Gastroesophageal sphincter (tissue), 4 donors: ENCODE measurements around the gene DMBX1. TPM values are rescaled to one million over a fixed set of nuclear protein-coding genes. Genes with fewer than 3 reads are reported as not detected.

Experiments used
- ATAC-seq: fragments of 150-250 bp; one replicate; pipeline ENCODE4 v1.9.1; 2016; ENCODE audit warnings: mild to moderate bottlenecking, moderate library complexity
- H3K27ac ChIP-seq, 4 donors: fragments of 200-600 bp; sonication (generic) in 3 of 4; 1 replicate in 3 of 4; 2 replicates in 1 of 4; pipeline ENCODE4 v1.5.1; 2016 to 2019
- H3K27me3 ChIP-seq: fragments of 200-600 bp; sonication (generic); one replicate; pipeline ENCODE4 v1.5.1; 2019
- H3K36me3 ChIP-seq, 2 donors: fragments of 200-600 bp; sonication (generic); one replicate each; pipeline ENCODE4 v1.5.1; 2019; ENCODE audit warnings: control low read depth in 1 of 2
- H3K4me1 ChIP-seq, 3 donors: fragments of 200-600 bp; sonication (generic); 1 replicate in 2 of 3; 2 replicates in 1 of 3; pipeline ENCODE4 v1.5.1; 2016 to 2019; ENCODE audit warnings: control low read depth in 2 of 3
- H3K4me3 ChIP-seq, 2 donors: fragments of 200-600 bp; sonication (generic); one replicate each; pipeline ENCODE4 v1.5.1; 2019; ENCODE audit warnings: mild to moderate bottlenecking in 1 of 2, moderate library complexity in 1 of 2
- H3K9me3 ChIP-seq, 3 donors: fragments of 200-600 bp; sonication (generic); one replicate each; pipeline ENCODE4 v1.5.1; 2017 to 2019; ENCODE audit warnings: control low read depth in 2 of 3
- EP300 ChIP-seq: sonication (generic); formaldehyde crosslinking; IDR thresholded peaks from one replicate; pipeline ENCODE4 v1.6.1; 2017; ENCODE audit warnings: antibody characterized with exemption, mild to moderate bottlenecking
- POLR2A ChIP-seq, 2 donors: fragments of 450-650 bp; IDR thresholded peaks; one replicate each; pipeline ENCODE4 v1.6.1; 2017; ENCODE audit warnings: antibody characterized with exemption in 2 of 2, mild to moderate bottlenecking in 2 of 2, moderate library complexity in 1 of 2
- POLR2AphosphoS5 ChIP-seq: sonication (generic); formaldehyde crosslinking; IDR thresholded peaks from one replicate; pipeline ENCODE4 v1.6.1; 2017; ENCODE audit warnings: antibody characterized with exemption
- WGBS, 2 donors: methylation state at CpG; one replicate each; pipeline ENCODE4 v1.1.5; 2018; ENCODE audit warnings: low coverage in 1 of 2; 5-methylcytosine and 5-hydroxymethylcytosine counted together
- total RNA-seq, 4 donors: library from RNA; depleted of rRNA; stranded (reverse); fragments of >200 nt; gene quantifications; one replicate each; pipeline ENCODE4 v1.1.0, GENCODE V29; 2016
- TF ChIP-seq, protein P1 (sequence below), 4 experiments: fragments of 200-600 bp in 2 of 4; fragments of 450-650 bp in 2 of 4; sonication (generic) in 1 of 4; IDR thresholded peaks; one replicate each; pipeline ENCODE4 v1.5.1; 2017 to 2019; ENCODE audit warnings: antibody characterized with exemption in 4 of 4, mild to moderate bottlenecking in 2 of 4, moderate library complexity in 2 of 4

The DMBX1 gene
- total RNA-seq, 4 donors from 2014 or later: not detected

DNA sequence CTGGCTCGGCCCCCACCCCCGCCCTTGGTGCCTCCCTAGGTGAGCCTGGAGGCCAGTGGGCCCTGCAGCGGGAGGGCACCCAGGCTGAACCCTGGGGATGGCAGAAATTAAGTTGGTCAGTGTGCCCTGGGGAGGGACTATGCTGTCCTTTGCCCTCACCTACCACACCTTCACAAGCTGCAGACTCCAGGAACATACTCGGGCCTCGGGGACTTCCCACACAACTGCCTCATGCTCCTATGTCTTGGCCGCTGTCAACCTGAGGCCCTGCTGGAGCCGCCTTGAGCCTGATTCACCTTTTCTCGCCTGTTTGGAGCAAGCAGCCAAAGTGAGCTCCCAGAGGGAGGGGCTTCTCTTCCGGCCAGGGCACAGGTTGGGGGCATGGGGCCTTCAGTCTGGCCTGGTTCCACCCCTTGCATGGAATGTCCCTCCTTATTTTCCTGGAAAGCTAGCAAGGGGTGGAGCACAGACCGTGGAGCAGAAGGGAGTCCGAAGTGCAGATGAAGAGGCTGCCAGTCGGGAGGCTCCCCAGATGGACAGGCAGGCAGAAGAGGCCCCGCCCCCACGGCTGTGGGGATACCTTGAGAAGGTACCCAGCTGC lies 37.2 kb downstream of the DMBX1 start:
- H3K36me3 ChIP-seq: no peaks in the 10 kb centered on the region
- TF ChIP-seq EP300: no peak
- no peak for TF ChIP-seq POLR2A (IDR thresholded peaks at IDR 0.05)
- TF ChIP-seq, protein P1, sequence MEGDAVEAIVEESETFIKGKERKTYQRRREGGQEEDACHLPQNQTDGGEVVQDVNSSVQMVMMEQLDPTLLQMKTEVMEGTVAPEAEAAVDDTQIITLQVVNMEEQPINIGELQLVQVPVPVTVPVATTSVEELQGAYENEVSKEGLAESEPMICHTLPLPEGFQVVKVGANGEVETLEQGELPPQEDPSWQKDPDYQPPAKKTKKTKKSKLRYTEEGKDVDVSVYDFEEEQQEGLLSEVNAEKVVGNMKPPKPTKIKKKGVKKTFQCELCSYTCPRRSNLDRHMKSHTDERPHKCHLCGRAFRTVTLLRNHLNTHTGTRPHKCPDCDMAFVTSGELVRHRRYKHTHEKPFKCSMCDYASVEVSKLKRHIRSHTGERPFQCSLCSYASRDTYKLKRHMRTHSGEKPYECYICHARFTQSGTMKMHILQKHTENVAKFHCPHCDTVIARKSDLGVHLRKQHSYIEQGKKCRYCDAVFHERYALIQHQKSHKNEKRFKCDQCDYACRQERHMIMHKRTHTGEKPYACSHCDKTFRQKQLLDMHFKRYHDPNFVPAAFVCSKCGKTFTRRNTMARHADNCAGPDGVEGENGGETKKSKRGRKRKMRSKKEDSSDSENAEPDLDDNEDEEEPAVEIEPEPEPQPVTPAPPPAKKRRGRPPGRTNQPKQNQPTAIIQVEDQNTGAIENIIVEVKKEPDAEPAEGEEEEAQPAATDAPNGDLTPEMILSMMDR (IDR thresholded peaks at IDR 0.05): no peak
- TF ChIP-seq POLR2AphosphoS5: no peak
- peaks cover 51% of the 10 kb centered on the region for H3K27me3 ChIP-seq
- no peak for ATAC-seq
- no peak overlapping the region for H3K27ac ChIP-seq
- H3K4me3 ChIP-seq: no peak overlapping the region
- H3K4me1 ChIP-seq: peaks cover 0 to 10% (median 5%) of the 10 kb centered on the region in 3 donors
- WGBS, 2 donors: 88% methylated on average over 3 of the region's 14 CpGs; no CpG with 5 or more reads in 1 of the 2 donors
- H3K9me3 ChIP-seq: no peaks in the 10 kb centered on the region

DNA sequence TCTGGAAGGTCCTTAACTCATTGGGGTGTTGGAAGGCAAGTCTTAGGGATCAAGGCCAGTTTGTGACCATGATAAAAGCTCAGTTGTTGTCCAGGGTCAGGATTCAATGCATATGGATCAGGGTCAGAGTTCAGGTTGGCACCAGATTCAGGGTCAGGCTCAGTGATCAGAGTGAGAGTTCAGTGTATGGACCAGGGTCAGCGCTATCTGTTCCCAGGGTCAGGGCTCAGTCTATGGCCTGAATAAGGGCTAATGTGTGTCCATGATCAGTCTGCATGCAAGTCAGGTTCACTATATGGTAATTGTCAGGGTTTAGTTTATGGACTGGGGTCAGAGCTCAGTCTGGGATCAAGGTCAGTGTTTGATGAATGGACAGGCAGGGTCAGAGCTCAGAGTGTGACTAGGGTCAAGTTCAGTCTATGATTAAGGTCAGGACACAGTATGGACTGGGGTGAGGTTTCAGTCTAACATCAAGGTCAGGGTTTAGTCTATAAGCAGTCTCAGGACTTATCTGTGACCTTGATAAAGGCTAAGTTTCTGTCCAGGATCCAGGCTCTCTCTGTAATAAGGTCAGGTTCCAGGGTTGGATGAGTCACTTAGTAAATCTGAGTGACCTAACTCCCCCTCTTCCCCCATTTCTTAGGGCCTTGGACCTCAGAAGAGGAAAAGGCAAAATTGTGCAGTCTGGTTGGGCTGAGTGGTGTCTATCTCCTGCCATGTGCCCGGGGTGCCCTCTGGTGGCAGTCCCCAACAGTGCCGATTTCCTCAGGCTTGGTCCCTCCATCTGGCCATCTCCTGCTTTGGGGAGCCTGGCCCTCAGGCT lies 38.0 kb downstream of the DMBX1 start:
- TF ChIP-seq, protein P1 (IDR thresholded peaks at IDR 0.05): peak in 3 of 4 experiments; percentile 86 to 98 (median 90)
- no peak for TF ChIP-seq POLR2AphosphoS5
- TF ChIP-seq EP300: no peak
- no peak for TF ChIP-seq POLR2A (IDR thresholded peaks at IDR 0.05)
- peak; percentile 82 for ATAC-seq
- Histone ChIP-seq H3K27me3 (peaks cover 51% of the 10 kb centered on the region), H3K36me3 (no peaks in the 10 kb centered on the region), H3K27ac (no peak overlapping the region), H3K4me1 (peaks cover 0 to 8% (median under 1%) of the 10 kb centered on the region in 3 donors), H3K9me3 (no peaks in the 10 kb centered on the region), H3K4me3 (no peak overlapping the region)
- 0% methylated on average over 2 of the region's 3 CpGs; no CpG with 5 or more reads in 1 of the 2 donors for WGBS, 2 donors

DNA sequence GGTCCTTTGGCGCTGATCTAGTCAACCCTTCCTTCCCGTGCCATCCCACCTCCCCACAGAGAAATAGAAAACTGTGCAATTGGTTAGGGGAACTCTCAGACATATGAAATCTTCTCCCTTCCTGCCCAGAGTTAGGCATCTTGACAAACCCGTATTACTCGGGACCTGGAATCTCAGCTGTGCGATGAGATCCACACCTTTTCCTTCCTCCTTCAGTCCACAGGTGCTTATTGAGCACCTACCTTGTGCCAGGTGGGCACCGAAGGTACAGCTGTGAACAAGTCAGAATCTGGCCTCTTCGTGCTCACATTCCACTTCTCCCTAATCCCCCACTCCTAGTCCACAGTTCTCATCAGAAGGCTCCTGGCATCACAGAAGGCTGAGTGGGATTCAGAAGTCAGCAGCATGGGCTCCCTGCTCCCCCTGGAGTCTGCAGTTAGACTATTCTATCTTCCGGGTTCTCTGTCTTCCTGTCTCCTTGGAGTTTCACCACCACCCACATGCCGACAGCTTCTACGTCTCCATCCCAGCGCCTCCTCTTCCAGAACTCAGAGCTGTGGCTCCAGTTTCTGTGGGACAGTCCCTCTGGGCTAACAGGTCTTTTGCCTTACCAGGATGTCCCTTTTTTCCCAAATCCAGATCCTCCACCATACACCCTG lies 38.8 kb downstream of the DMBX1 start:
- Histone ChIP-seq H3K27me3 (peaks cover 51% of the 10 kb centered on the region), H3K4me3 (no peak overlapping the region), H3K9me3 (no peaks in the 10 kb centered on the region), H3K27ac (no peak overlapping the region), H3K36me3 (no peaks in the 10 kb centered on the region), H3K4me1 (peaks cover 0 to 10% (median 0%) of the 10 kb centered on the region in 3 donors)
- no peak for ATAC-seq
- TF ChIP-seq POLR2A (IDR thresholded peaks at IDR 0.05): no peak
- TF ChIP-seq, protein P1 (IDR thresholded peaks at IDR 0.05): peak in 1 of 4 experiments; percentile 20
- WGBS, 2 donors: 20 to 27% methylated on average over 1 to 9 of the region's 11 CpGs

DNA sequence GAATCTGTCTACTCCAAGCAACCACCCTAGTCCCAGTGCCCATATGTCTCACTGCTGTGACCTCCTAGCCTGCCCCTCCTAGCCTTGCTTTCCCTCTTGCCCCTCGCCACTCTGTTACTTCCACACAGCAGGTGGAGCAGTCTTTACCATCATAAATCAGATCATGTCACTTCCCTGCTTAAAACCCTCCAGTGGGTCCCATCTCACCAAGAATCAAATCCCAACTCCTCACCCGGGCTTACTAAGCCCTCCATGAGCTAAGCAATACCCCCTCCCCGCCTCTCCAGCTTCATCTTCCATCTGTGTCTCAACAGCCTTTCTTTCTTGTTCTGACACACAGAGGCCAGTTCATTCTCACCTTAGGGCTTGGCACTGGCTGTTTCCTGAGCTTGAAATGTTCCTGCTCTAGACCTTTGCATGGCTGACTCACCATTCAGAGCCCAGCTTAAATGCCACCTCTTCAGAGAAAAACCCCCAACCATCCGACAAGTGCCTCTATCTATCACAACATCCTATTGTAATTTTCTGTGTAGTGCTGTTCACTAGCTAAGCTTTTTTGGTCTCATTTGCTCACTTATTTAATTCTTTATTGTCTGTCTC lies 39.5 kb downstream of the DMBX1 start:
- TF ChIP-seq EP300: no peak
- TF ChIP-seq POLR2AphosphoS5: no peak
- TF ChIP-seq, protein P1 (IDR thresholded peaks at IDR 0.05): no peak
- TF ChIP-seq POLR2A (IDR thresholded peaks at IDR 0.05): no peak
- no peak for ATAC-seq
- Histone ChIP-seq H3K36me3 (no peaks in the 10 kb centered on the region), H3K4me3 (no peak overlapping the region), H3K27me3 (peaks cover 51% of the 10 kb centered on the region), H3K4me1 (peaks cover 0 to 16% (median 0%) of the 10 kb centered on the region in 3 donors), H3K27ac (no peak overlapping the region), H3K9me3 (no peaks in the 10 kb centered on the region)
- 59 to 64% methylated on average over 3 to 4 of the region's 4 CpGs for WGBS, 2 donors
